ENCODE data around the gene GUSB. TPM values are rescaled to one million over a fixed set of nuclear protein-coding genes. Genes with fewer than 3 reads are reported as not detected.

Gene GUSB
- total and polyA plus RNA-seq, 2 of the 8 experiments (the other 6 are each of a cell fraction or from before 2014, with no cell fraction given): 43.6 to 71.3 TPM

- Histone ChIP-seq H2BK120ac (replicated peaks; ENCODE audit: low read depth, low read length) (no peak overlapping the region), H3K18ac (ENCODE audit: extremely low read depth, low read length) (no peak overlapping the region), H3K4me3 (ENCODE audit: extremely low read depth in 1 of 4, insufficient read depth in 2 of 4, low read depth in 3 of 4, low read length in 4 of 4) (no peak overlapping the region), H3K14ac (ENCODE audit: insufficient read length) (no peak overlapping the region), H3K36me3 (ENCODE audit: control insufficient read depth in 2 of 4, insufficient read depth in 4 of 4, low read length in 3 of 4) (peaks cover 25 to 79% (median 51%) of the 10 kb centered on the region in 4 experiments), H3K79me2 (ENCODE audit: control insufficient read depth in 1 of 2, insufficient read depth in 2 of 2, low read length in 2 of 2) (no peaks in the 10 kb centered on the region), H3K79me1 (ENCODE audit: low read depth, low read length) (no peaks in the 10 kb centered on the region; the same call in 1 of the 2 replicates), H3K23me2 (ENCODE audit: low read depth, low read length) (no peaks in the 10 kb centered on the region), H3K4ac (replicated peaks; ENCODE audit: insufficient read length, low read depth, low read length) (no peak overlapping the region), H2BK12ac (ENCODE audit: low read depth, low read length) (no peak overlapping the region), H3K27ac (ENCODE audit: low read depth, low read length) (no peak overlapping the region), H3K9ac (replicated peaks in 1 of 4; ENCODE audit: extremely low read depth in 1 of 4, low read depth in 3 of 4, low read length in 3 of 4) (no peak overlapping the region), H3K23ac (ENCODE audit: insufficient read length) (no peak overlapping the region), H3K56ac (replicated peaks; ENCODE audit: insufficient read length, low read depth, low read length) (no peak overlapping the region), H2AK5ac (ENCODE audit: low read depth, low read length) (no peak overlapping the region), H2AFZ (ENCODE audit: low read length) (no peak overlapping the region), H3K4me2 (ENCODE audit: insufficient read depth in 1 of 2, low read depth in 2 of 2, low read length in 2 of 2) (no peak overlapping the region), H4K91ac (replicated peaks; ENCODE audit: insufficient read length, low read length) (no peak overlapping the region), H4K5ac (ENCODE audit: insufficient read length, low read depth, low read length) (no peak overlapping the region), H2BK15ac (ENCODE audit: low read length) (no peak overlapping the region), H4K20me1 (replicated peaks in 1 of 2; ENCODE audit: control insufficient read depth in 1 of 2, insufficient read depth in 2 of 2, low read length in 2 of 2) (peaks cover 3 to 9% of the 10 kb centered on the region in 2 experiments), H2BK5ac (ENCODE audit: low read depth, low read length) (no peak overlapping the region), H2BK20ac (ENCODE audit: low read length) (no peak overlapping the region), H3K9me3 (ENCODE audit: insufficient read depth in 2 of 2, low read depth in 1 of 2, low read length in 1 of 2) (no peaks in the 10 kb centered on the region), H4K8ac (ENCODE audit: extremely low read depth, insufficient read depth, low read length) (no peak overlapping the region), H3K27me3 (replicated peaks in 1 of 4; ENCODE audit: control insufficient read depth in 3 of 4, extremely low read depth in 1 of 4, insufficient read depth in 3 of 4, low read length in 3 of 4) (no peaks in the 10 kb centered on the region), H3K4me1 (replicated peaks in 1 of 4; ENCODE audit: control insufficient read depth in 3 of 4, insufficient read depth in 4 of 4, low read length in 3 of 4) (no peaks in the 10 kb centered on the region)
- no peak for FAIRE-seq
- 89% methylated on average over 8 of the region's 8 CpGs; no CpG with 5 or more reads in 1 of the 2 experiments for WGBS, 2 experiments (ENCODE audit: extremely low coverage in 1 of 2, insufficient coverage in 1 of 2, insufficient read length in 1 of 2, insufficient replicate concordance in 2 of 2, low coverage in 1 of 2, low lambda C conversion rate in 2 of 2, missing lambda C conversion rate in 1 of 2)
- no peak for DNase-seq (ENCODE audit: low read depth in 1 of 2, low spot score in 2 of 2)
- POLR2A ChIA-PET (ENCODE audit: partially characterized antibody): interaction anchor here (0.6 to 1.2 kb wide), 3 partner anchors 9 to 49 kb away, joined by 4 to 6 read pairs (median 5); partner anchors contain the start of gene GUSB
- CTCF ChIA-PET (ENCODE audit: partially characterized antibody): no interaction called here
- no peak for TF ChIP-seq RAD21 (IDR thresholded peaks at IDR 0.05 in 1 of 2, conservative IDR thresholded peaks at IDR 0.05 in 1 of 2; ENCODE audit: low read depth in 2 of 2, low read length in 2 of 2)
- TF ChIP-seq CBX8 (IDR thresholded peaks at IDR 0.05; ENCODE audit: borderline replicate concordance, low read depth, low read length): no peak
- TF ChIP-seq, protein P1, sequence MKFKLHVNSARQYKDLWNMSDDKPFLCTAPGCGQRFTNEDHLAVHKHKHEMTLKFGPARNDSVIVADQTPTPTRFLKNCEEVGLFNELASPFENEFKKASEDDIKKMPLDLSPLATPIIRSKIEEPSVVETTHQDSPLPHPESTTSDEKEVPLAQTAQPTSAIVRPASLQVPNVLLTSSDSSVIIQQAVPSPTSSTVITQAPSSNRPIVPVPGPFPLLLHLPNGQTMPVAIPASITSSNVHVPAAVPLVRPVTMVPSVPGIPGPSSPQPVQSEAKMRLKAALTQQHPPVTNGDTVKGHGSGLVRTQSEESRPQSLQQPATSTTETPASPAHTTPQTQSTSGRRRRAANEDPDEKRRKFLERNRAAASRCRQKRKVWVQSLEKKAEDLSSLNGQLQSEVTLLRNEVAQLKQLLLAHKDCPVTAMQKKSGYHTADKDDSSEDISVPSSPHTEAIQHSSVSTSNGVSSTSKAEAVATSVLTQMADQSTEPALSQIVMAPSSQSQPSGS (IDR thresholded peaks at IDR 0.05; ENCODE audit: low read length): no peak
- TF ChIP-seq TBP (IDR thresholded peaks at IDR 0.05; ENCODE audit: low read depth, low read length): no peak
- TF ChIP-seq RBBP5 (IDR thresholded peaks at IDR 0.05; ENCODE audit: borderline replicate concordance, low read depth, low read length): no peak
- no peak for TF ChIP-seq TCF12 (IDR thresholded peaks at IDR 0.05; ENCODE audit: low read depth, low read length)
- TF ChIP-seq CBX5 (IDR thresholded peaks at IDR 0.05; ENCODE audit: low read depth, low read length): no peak
- TF ChIP-seq SIN3A (conservative IDR thresholded peaks at IDR 0.05 in 1 of 2, IDR thresholded peaks at IDR 0.05 in 1 of 2; ENCODE audit: low read depth in 1 of 2, low read length in 2 of 2): no peak
- no peak for TF ChIP-seq SIRT6 (IDR thresholded peaks at IDR 0.05; ENCODE audit: low read length)
- no peak for TF ChIP-seq CTBP2 (IDR thresholded peaks at IDR 0.05; ENCODE audit: borderline replicate concordance, insufficient read depth, insufficient read length, low read length)
- no peak for TF ChIP-seq CEBPB (IDR thresholded peaks at IDR 0.05; ENCODE audit: low read depth, low read length)
- no peak for TF ChIP-seq HDAC2 (IDR thresholded peaks at IDR 0.05; ENCODE audit: borderline replicate concordance in 1 of 2, low read depth in 2 of 2, low read length in 2 of 2)
These were observed 11.0 kb downstream of the GUSB start for GRCh38 chr7:65971021-65971420.

Measured in H1 (cell line).